Mammary epithelial cell (primary cell): ENCODE measurements around the gene PRH1.

Experiments
- CTCF ChIP-seq, 2 donors: IDR thresholded peaks in 1 of 2; conservative IDR thresholded peaks in 1 of 2; 2 replicates each; pipeline ENCODE4 v1.5.1; 2011 to 2012; ENCODE audit warnings: inconsistent platforms in 2 of 2, low read length in 2 of 2, mild to moderate bottlenecking in 2 of 2, control low read depth in 1 of 2, low read depth in 1 of 2; ENCODE audit not compliant: insufficient read depth in 1 of 2; ENCODE audit errors: extremely low read depth in 1 of 2
- EZH2 ChIP-seq: IDR thresholded peaks from 2 replicates; pipeline ENCODE4 v1.6.1; 2012; ENCODE audit warnings: low read length, inconsistent platforms, borderline replicate concordance

GRCh38 chr12:10900972-10901371 is 16.9 kb upstream of the PRH1 start:
- TF ChIP-seq EZH2 (no peak), CTCF (conservative IDR thresholded peaks at IDR 0.05 in 1 of 2, IDR thresholded peaks at IDR 0.05 in 1 of 2; ENCODE audit: extremely low read depth in 1 of 2, insufficient read depth in 1 of 2, low read depth in 1 of 2, low read length in 2 of 2) (no peak)
